Stimulated activated naive CD8-positive, alpha-beta T cell treated with anti-CD3 and anti-CD28 coated beads, Interleukin-15, Interleukin-2, amounts not matched to agents 100 U/mL and 50 U/mL, for 24 hours (primary cell): ENCODE results near the gene SSBP4.

Experiments
- ATAC-seq: fragments of 150-1000 bp; cut with Tn5 transposase; one replicate; pipeline ENCODE4 v1.10.0; 2021
- DNase-seq: peaks from one replicate; pipeline ENCODE4 v3.0.0; 2021

The SSBP4 gene

DNA sequence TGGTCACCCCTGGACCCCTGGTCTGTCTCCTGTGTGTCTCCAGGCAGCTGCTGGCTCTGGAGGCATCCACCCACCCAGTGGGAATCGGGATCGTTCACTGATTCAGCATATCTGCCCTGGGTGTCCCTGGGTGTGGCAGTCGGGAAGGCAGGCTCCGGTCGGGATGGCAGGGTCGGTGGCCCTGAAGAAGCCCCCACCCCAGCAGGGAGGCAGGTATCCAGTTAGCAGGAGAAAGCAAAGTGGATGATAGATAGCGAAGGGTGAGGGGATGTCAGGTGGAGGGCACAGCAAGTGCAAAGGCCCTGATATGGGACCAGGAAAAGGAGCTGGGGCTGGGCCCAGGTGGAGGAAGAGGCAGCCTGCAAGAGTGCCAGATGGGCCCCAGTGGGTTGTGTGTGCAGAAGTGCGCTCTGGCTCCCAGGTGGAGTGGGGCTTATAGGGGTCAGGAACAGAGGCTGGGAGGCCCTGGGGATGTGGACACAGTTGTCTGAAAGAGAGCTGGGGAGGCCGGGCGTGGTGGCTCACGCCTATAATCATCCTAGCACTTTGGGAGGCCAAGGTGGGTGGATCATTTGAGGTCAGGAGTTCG, 2.3 kb downstream of the SSBP4 start:
- DNase-seq, result no peak
- ATAC-seq, result no peak

DNA sequence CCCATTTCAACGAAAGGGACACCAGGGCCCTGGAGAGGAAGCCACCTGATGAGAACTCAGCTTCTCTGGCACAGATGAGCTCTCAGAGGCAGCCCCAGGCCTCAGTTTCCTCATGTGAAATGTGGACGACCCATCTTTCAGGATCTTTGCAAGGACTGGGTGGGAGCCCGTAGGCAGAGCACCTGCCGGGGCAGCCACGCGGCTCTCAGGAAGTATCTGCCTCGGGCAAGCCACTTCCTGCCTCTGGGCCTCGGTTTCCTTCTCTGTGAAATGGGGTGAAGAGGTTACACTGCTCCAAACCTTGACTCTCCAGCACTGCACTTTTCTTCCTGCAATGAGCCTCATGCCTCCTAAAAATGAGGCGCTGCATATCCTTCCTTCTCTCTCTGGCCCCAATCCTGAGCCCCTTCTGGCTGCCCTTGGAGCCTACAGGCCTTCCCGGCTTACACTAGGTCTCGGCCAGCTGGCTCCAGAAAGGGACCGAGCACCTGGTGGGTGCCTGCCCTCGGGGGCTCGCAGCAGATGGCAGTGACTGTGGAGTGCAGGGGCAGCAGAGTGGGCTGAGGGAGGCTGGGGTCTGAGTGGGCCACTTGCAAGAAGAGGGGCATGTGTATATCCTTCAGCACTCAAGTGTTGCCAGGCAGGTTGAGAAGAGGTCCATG, 3.5 kb downstream of the SSBP4 start:
- ATAC-seq (no peak), DNase-seq (no peak)

DNA sequence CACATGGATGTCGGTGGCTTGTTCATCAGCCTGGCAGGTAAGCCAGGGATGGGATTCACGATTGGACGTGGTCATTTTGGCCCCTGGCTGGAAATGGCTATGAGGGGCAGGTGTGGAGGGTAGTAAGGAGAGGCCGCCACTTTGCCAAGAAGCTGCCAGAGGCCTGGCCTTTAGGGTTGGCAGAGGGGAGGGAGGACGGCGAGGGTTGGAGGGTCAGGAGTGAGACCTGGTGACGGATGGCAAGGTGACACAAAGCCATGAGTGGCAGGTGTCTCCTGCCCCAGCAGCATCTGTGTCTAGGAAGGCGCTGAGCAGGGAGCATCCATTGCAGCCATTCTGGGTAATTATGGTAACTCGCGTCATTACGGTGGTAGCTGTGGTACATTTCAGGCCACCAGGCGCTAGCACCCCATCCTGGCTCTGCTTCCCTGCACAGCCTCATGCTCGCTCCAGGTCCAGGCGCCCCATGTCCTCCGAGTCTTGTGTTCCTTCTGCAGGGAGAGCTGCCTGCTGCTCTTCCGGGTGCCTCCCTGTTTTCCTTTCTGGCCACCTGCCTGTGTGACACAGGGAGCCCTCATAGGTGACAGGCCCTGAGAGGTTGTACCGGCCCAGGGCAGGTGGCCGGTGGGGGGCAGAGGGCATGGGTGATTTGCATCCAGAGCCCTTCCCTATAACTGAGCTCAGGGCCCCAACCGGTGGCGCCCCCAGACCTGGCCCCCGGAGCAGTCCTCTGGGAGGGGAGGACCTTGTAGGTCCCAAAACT, 4.2 kb downstream of the SSBP4 start:
- DNase-seq, result no peak
- ATAC-seq, result no peak

DNA sequence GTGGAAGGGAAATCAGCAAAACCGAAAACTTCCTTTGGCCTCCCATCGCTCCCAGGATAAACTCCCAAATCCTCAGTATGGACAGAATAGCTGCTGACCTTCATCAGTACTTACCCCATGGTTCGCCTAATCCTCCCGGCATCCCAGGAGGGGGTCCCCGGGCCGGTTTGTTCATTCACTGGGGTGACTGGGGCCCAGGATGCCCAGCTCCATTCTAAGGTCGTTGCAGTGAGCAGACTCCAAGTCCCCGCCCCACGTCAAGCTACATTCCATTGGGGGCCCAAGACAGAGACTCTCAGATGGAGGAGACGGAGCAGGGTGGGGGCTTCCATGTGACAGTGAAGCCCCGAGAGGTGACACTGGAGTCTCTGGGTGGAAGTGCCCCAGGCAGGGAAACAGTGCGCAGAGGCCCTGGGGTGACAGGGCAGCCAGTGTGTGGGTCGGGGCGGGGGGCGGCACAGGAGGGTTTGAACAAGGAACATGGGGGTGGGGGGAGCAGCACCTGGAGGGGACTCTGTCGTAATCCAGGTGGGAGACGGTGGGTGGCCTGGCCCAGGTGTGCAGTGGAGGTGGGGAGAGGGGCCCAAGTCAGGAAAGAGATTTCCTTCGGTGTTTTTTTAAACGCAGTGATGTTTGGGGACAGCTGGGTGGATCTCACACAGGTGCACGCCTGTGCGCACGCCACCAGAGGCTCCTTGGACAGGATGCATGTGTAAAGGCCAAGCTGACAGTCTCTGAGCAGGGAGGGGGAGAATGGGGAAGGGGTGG, 5.1 kb downstream of the SSBP4 start:
- DNase-seq (no peak), ATAC-seq (no peak)

DNA sequence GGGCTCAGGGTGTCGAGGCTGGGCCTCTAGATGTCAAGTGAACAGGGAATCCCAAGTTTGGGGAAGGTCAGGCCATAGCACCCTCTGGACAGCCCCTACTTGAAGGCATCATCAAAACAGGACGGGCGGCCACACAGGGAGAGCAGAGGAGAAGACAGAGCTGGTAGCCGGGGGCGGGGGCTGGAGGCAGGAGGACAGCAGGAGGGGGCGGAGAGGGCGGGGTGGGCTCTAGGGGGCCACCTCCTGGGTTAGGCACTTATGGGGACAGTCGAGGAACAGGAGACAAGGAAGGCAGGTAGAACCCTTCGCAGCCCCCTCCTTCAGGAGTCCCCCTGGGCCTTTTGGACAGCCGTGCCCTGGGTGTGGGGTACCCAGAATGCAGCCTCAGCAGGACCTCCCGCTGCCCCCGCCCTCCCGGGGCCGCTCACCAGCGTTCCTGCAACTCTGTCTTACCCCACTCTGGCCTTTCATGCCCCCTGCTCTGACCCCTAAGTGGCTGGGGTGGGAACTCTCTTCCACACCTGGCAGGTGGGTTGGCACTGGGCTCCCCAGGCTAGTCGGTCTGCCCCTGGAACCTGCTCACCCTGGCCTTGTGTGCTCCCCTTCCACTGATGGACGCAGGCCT, 5.8 kb downstream of the SSBP4 start:
- no peak for DNase-seq
- ATAC-seq, result no peak

DNA sequence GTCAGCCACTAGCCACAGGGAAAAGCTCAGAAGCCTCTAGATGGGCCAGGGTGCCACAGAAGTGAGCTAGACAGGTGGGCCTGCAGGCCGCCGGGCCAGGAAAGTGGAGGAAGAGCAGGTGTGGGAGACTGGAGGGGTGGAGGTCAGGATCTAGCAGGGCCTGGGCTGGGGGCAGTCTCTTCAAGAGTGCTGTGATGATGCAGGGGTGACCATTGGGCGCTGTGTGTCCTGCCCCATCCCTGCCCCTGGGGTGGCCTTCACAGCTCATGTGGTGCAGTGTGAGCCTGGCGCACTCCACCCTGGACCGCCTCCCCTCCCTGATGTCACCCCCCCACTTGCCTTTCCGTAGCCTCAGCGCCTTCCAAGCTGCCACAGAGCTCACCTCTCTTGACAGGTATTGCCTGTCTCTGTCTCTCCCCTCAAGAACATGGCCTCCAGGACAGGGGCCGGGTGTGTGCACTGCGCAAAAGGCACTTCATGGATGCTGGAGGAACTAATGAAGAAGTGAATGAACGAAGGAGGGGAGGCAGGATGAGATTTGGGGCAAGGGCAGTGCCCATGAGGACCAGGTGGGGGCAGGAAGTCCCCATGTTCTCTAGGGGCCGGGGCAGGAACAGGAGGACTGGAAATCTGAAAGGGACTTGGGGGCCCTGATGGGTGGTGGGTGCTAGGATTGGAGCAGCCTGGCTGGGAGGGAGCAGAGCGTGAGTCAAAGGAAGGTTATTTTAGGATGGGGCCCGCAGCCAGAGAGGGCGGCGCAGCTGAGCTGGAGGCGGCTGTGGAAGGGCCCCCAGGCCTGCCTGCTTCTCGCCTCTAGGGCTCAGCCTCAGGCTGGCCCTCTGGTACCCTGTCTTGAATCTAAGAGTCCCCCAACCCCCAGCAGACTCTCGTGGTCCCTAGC, 6.6 kb downstream of the SSBP4 start:
- no peak for DNase-seq
- ATAC-seq, result no peak

DNA sequence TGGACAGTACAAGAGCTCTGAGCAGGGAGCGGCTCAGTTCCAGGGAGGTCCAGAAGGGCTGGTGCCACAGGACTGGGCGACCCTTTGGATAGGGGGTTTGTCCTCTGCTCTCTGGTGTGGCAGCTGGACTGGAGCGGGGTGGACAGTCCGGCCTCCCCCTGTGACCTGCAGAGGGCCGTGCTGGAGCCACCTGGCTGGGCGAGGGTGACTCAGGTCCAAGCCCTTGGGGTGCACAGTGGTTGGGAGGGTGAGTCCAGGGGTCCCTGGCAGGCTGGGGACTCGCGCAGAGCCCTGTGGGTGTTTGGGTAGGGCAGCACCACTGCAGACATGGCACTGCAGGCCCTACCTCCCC, 7.2 kb downstream of the SSBP4 start:
- ATAC-seq (no peak), DNase-seq (no peak)

DNA sequence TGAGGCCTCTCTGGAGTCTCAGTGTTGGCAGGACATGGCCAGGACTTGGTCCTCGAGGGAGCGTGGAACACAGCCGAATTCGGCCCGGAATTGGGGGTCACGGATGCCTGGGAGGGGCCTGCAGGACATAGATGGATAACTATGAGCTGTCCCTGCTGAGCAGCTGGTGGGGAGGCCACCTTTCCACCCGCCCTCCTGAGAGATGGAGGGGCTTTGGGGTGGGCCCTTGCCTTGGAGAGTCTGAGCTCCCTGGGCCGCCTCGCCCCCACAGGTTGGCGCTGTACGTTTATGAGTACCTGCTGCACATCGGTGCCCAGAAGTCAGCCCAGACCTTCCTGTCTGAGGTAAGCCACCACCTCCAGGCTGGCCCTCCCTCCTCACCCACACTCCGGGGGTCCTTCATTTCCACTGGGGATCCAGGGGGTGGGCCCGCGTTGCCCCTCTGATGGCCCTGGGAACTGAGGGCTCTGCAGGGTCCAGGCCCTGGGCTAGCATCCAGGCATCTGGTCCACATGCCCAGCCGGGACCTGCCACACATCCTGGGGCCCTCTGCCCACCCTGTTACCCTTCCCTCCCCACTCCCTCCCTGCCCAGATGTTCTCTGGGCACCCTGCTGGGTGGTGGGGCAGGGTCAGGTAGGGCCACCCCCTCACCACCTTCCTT, 8.0 kb downstream of the SSBP4 start:
- DNase-seq (no peak), ATAC-seq (no peak)

DNA sequence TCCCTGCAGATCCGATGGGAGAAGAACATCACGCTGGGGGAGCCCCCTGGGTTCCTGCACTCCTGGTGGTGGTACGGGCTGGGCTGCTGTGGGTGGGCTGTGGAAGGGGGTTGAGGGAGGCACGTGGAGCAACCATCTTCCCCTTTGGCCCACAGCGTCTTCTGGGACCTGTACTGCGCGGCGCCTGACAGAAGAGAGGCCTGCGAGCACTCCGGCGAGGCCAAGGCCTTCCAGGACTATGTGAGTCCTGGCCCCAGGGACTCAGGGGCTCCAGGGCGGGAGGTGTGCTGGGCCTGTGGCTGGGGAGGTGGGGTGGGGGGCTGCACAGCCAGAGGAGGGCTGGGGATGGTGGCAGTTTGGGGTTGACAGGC, 8.5 kb downstream of the SSBP4 start:
- DNase-seq (no peak), ATAC-seq (no peak)

DNA sequence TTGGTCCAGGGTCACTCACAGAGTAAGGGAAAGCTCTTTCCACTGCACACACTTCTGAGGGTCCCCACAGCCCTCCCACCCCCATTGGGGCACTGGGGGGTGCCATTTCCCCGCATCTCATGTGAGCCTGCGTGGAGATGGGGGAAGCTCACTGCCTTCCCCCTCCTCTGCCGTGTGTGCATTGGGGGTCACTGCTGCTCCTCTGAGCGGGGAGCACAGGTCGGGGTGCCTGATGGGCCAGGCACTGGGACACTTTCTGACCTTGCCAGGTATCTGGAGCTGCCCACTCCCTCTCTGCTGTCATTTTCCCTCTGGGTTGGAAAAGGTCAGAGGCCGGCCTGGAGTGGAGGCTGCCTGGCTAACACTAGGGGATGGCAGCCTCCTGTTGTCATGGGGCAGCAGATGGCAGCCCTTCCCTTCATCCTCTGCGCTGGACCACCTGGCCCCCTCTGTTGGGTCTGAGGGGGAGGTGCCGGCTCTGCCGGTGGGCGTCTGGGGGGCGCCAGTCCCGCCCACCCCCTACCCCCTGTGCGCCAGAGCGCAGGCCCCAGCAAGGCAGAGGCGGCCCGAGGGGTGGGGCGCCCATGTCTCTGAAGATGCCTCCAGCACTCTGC, 9.1 kb downstream of the SSBP4 start:
- no peak for ATAC-seq

DNA sequence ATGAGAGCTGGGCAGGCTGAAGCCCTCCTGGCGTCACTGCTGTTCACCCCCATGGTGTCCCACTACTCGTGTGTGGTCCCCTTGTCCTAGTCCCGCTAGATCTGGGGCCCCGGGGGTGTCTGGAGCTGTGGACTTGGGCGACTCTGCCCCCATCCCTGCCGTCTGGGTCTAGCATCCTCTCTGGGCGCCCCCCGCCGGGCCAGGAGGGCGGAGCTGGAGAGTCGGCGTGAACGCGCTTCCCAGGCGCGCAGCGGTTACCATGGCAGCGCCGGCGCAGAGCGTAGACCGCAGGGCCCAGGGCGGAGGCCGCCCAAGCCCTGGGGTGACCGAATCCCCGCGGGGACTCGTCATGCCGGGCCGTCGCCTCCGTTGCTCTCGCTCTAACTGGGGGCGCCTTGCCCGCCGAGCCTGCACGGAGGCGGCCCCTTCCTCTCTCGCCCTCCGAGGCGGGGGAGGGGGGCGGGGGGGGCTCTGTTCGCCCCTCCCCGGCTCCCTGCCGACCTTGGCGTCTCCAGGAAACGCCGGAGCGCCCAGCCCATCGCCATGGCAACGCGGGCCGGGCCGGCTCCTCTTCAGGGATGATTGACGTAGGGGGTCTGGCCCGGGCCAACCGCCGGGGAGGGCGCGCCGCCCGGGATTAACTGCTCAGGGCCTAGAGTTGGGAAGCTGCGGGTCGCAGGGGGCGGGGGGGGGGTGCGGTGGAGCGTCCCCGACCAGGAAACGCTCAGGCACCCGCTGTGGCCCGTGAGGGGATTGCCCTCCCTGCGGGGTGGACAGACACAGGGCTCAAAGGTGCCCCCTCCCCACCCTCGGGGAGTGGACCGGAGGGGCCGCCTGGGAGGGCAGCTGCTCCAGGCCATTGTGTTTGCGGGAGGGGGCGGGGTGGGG, 9.8 kb downstream of the SSBP4 start:
- peak; percentile 88 for DNase-seq
- ATAC-seq, result peak; percentile 79

More for the DNA sequence above, 9.1 kb downstream of the SSBP4 start:
- no peak for DNase-seq

DNA sequence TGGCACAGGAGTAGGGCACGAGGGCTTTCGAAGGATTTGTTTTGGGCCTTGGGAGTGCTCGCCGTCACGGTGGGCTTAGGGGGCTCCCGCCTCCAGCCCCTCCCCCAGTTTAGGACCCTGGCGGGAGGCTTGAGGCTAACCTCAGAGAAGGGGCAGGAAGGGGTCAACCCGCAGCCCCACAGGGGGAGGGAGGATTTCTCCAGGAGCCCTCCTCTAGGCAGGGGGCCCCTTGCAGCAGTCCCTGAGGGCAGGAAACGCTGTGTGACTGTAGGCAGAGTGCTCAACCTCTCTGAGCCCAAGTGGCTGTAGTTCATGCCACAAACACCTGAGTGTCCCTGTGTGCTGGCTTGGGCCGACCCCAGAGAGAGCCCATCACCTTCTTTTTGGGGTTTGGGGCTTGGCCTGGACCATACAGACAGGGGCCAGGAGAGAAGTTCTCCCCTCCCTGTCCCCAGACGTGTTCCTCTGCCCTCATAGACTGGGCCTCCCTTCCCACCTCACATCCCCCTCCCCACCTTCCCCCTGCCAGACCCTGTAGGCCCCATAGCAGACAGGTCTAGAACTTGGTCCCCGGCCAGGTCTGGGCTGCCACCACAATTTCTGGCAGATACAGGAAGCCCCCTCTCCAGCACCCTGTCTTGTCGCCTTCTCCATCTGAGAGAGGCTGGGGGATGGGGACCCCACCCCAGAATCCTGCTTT, 10.7 kb downstream of the SSBP4 start:
- no peak for ATAC-seq

DNA sequence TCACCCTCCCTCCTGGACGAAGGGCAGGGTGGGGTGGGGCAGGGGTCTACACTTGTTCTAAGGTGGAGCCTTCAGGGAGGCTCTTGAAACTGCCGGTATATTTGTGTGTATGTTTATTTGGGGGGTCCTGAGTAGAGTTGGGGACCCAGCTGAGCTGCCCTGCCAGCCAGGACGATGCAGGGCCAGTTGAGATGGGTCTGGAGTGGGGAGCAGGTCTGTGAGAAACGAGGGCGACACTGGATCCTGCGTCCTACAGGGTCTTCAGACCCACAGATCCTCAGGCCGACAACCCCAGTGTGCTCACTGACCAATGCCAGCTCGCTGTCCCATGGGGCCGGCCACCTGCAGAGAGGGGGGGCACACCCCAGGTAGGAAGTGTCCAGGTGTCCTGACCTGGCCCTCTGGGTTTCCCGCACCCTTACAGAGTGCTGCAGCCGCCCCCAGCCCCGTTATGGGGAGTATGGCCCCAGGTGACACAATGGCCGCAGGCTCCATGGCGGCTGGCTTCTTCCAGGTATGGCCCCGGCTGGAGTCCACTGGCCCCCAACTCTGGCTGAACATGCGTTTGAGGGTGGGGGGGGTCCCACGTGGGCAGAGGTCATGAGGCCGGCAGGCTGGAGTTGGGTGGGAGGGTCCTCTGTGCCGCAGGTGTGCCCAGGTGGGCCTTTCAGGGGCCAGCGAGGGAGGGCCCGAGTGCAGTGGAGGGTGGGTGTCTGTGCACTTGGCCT, 11.4 kb downstream of the SSBP4 start:
- DNase-seq (no peak), ATAC-seq (no peak)

More for the DNA sequence above, 10.7 kb downstream of the SSBP4 start:
- no peak for DNase-seq

DNA sequence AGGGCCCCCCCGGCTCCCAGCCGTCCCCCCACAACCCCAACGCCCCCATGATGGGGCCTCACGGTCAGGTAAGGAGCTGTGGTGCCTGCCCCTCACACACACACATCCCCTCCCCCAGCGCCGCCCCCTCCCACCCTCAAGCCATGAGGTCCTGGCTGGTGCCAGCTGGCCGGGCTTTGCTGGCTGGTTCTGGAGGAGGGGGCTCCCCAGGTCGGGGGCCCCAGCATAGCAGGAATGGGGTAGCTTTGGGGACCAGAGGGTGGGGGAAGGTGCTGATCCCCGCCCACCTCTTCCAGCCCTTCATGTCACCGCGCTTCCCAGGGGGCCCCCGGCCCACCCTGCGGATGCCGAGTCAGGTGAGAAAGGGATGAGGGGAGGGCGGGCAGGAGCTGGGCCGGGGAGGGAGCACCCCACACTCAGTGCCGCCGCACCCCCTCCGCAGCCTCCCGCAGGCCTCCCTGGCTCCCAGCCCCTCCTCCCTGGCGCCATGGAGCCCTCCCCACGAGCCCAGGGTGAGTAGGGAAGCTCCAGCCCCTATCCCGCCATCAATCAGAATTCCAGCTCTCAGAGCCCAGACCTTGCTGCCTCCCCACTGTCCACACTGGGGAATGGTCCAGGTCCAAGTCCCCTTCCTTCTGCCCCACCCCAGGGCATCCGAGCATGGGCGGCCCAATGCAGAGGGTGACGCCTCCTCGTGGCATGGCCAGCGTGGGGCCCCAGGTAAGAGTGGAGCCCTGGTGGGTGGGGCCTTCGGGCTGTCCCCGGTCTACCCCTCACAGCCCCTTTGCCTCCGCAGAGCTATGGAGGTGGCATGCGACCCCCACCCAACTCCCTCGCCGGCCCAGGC, 12.4 kb downstream of the SSBP4 start:
- ATAC-seq (no peak), DNase-seq (no peak)

DNA sequence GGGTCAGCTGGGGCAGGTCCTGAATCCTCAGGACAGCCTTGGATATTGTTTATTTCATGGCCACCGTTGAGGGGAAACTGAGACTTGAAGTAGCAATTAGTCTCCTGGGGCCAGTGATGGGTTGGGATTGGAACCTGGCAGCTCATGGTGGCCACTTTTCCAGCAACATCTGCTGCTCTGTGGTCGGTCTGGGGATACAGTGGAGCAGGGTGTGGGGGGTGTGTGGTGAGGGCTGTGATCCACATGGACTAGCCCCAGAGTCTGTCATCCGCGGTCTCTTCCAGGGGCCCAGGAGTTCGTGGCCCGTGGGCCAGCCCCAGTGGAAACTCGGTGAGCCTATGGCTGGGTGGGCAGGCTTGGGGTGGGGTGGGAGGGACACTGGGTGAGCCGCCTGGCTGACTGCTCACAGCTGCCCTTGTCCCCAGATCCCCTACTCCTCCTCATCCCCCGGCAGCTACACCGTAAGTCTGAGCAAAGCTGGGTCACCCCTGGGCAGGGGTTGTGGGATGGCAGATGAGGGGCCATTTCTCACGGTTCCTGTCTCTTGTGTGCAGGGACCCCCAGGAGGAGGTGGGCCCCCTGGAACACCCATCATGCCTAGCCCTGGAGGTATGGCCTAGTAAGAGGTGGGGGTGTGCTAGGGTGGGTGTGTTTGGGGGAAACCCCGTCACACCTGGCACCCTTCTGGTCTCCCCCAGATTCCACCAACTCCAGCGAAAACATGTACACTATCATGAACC, 13.2 kb downstream of the SSBP4 start:
- DNase-seq, result no peak
- ATAC-seq, result no peak

DNA sequence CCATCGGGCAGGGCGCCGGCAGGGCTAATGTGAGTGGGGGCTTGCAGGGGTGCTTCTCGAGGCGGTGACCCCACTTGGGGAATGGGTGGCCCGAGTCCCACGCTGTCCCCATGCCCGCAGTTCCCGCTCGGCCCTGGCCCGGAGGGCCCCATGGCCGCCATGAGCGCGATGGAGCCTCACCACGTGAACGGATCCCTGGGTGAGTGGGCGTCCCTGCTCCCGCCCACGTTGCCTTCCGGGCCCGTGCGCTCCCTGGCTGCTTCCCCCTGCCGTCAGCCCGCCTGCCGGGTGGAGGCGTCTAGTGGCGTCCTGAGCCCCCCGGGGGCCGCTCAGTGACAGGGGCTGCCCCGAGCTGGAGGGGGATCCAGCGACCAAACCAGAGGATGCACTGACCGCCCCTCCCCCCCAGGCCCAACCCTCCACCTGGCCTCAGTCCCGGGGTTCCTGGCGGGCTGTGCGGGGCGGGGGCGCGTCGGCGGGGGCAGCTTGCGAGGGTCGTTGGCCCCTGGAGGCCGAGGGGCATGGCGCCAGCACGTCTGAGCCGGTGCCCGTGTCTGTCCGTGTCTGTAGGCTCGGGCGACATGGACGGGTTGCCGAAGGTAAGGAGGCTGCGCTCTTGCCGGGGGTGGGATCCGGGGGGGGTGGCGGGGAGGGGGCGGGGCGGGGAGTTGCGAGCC, 14.0 kb downstream of the SSBP4 start:
- DNase-seq (peak; percentile 41), ATAC-seq (no peak)
